ENCODE measurements around the gene FRK. TPM values are rescaled to one million over a fixed set of nuclear protein-coding genes. Genes with fewer than 3 reads are reported as not detected.

FRK gene
- polyA plus RNA-seq, 1 donor from 2014 or later, result 0.04 TPM

- Mint-ChIP-seq H3K4me1 (peaks cover 8 to 18% (median 15%) of the 10 kb centered on the region in 3 donors), H3K4me3 (no peak overlapping the region), H3K27ac (no peak overlapping the region), H3K9me3 (no peaks in the 10 kb centered on the region), H3K27me3 (peaks cover 1% of the 10 kb centered on the region), H3K36me3 (peaks cover 2% of the 10 kb centered on the region)
Observed at GRCh38 chr6:116090251-116090650, 29.6 kb upstream of the FRK start.

DNA sequence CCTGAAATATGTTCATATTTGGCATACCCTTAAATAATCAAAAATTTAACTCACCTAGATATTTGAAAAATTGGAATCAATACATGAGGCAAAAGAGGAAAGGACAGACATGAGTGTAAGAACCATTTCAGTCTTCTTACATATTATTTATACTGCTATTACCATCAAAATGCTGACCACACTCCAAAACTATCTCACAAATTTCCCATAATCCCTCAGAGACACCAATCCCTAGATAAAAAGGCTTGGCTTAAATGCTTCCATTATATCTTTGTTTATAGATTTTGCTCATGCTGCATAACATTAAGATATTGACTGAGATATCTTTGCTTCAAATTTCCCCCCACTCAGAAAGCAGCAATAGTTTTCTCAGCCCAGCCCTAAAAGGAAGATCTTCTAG lies 28.3 kb upstream of the FRK start:
- Mint-ChIP-seq H3K27ac (no peak overlapping the region), H3K27me3 (peaks cover 1% of the 10 kb centered on the region), H3K4me3 (no peak overlapping the region), H3K4me1 (peaks cover 8 to 18% (median 15%) of the 10 kb centered on the region in 3 donors), H3K36me3 (peaks cover 2% of the 10 kb centered on the region), H3K9me3 (no peaks in the 10 kb centered on the region)

DNA sequence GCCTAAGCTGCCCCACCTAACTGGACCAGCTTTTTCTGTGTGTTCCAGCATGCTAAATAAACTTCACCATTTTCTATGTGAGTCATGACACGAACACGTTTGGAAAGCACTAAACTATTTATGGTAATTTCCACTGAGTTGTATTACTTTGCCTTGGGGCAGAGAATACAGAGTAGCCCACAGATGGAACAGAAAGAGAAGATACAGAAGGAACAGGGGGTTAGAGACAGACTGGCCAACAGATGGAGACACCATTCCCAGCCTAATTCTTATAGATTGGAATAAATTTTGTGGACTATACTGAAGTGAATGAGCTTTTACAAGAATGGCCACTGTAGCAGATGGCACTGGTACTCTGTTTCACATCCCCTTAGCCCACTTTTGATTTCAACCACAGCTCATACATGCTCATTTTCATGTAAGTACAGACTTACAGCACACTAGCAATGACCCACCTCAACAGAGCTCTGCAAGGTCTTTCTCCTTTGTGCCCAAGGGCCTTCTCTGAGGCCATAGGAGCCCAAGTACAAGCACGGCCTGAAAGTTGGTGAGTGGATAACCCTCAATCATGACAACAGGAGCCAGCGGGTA lies 26.8 kb upstream of the FRK start:
- H3K27ac Mint-ChIP-seq, result peak overlapping the region in 1 of 3 donors; percentile 57
- H3K27me3 Mint-ChIP-seq, result peaks cover 3% of the 10 kb centered on the region
- peak overlapping the region in 1 of 4 donors; percentile 46 for H3K4me3 Mint-ChIP-seq
- H3K4me1 Mint-ChIP-seq, result peaks cover 8 to 18% (median 15%) of the 10 kb centered on the region in 3 donors
- no peaks in the 10 kb centered on the region for H3K9me3 Mint-ChIP-seq
- no peaks in the 10 kb centered on the region for H3K36me3 Mint-ChIP-seq

GRCh38 chr6:116084284-116084683 lies 23.6 kb upstream of the FRK start:
- no peaks in the 10 kb centered on the region for H3K36me3 Mint-ChIP-seq
- no peaks in the 10 kb centered on the region for H3K9me3 Mint-ChIP-seq
- no peak overlapping the region for H3K4me3 Mint-ChIP-seq
- peaks cover 8 to 12% (median 12%) of the 10 kb centered on the region in 3 donors for H3K4me1 Mint-ChIP-seq
- peaks cover 3% of the 10 kb centered on the region for H3K27me3 Mint-ChIP-seq
- no peak overlapping the region for H3K27ac Mint-ChIP-seq

DNA sequence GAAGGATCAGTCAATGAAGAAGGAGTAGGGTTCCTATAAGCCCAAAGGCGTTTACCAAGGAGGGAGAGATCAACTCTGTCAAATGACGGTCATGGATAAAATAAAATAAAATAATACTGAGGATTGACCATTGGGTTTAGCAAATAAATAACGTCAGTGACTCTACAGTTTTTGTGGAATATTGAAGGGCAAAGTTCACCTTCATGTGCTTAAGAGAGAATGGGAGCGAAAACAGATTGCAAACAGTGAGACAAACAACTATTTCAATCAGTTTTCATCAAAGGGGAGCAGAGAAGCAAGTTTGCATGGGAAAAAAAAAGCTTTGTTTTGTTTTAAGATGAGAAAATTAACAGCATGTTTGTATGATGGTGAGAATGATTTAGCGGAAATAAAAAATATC lies 22.4 kb upstream of the FRK start:
- Mint-ChIP-seq H3K27me3 (peaks cover 3% of the 10 kb centered on the region), H3K4me3 (no peak overlapping the region), H3K4me1 (peaks cover 7 to 8% (median 8%) of the 10 kb centered on the region in 3 donors), H3K9me3 (no peaks in the 10 kb centered on the region), H3K36me3 (no peaks in the 10 kb centered on the region), H3K27ac (no peak overlapping the region)

DNA sequence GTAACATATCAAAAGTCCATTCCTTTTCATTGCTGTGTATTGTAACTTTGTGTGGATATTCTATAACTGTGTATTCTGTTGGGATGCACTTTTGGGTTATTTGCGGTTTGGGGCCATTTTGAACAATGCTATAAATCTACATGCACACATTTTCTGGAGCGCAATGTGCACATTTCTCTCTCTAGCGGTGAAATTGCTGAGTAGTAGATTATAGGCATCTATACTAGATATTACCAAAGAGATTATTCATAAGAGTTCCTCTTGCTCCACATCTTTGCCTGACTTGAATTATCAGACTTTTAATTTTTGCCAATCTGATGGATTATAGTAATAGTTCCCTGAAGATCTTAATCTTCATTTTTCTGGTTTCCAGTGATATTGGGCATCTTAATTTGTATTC lies 18.3 kb upstream of the FRK start:
- no peak overlapping the region for H3K4me3 Mint-ChIP-seq
- H3K27ac Mint-ChIP-seq, result no peak overlapping the region
- no peaks in the 10 kb centered on the region for H3K4me1 Mint-ChIP-seq
- no peaks in the 10 kb centered on the region for H3K36me3 Mint-ChIP-seq
- no peaks in the 10 kb centered on the region for H3K9me3 Mint-ChIP-seq
- peaks cover 2% of the 10 kb centered on the region for H3K27me3 Mint-ChIP-seq

DNA sequence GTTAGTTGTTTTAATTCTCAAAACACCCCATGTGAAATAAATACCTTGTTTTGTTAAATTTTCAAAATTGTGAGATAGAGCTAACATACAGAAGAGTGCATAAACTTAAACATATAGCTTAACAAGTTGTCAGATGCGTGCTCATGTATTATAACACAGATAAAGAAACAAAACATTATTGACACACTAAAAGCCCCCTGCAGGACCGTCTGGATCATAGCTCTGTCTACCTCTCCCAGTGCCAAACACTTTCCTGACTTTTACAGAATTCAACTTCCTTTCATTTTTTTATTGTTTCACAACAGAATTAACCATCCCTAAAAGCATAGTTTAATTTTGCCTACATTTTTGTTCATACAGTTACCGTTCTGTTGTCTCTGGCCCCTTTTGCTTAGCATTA lies 17.8 kb upstream of the FRK start:
- Mint-ChIP-seq H3K4me3 (no peak overlapping the region), H3K9me3 (no peaks in the 10 kb centered on the region), H3K27ac (no peak overlapping the region), H3K36me3 (no peaks in the 10 kb centered on the region), H3K27me3 (peaks cover 2% of the 10 kb centered on the region), H3K4me1 (no peaks in the 10 kb centered on the region)

DNA sequence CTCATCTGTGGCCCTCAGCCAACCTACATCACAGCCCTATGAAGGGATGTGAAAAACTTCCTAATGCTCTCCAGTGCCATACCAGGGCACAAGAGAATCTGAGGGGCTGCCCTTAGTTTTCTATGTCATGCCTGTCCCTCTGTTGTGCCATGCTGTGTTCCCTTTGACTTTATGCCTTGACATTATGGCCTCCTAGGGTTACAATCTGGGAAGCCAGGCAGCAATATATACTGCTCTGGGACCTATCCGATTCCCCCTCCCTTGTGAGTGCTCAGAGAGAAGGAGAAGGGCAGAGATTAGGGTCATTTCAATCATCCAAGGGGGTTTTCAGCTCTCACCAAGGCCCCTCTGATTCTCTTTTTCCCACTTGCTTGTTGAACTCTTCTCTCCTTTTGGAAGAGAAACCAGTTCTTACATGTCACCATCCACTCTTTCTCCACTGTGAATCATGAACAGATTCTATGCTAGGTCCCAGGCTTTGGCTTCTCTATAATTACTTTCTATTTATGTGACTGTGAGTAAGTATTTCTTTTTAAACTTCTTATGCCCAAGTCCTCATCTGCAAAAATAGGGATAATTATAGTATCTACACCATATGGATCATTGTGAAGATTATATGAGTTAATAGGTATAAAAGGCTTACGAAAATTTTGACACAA lies 14.2 kb upstream of the FRK start:
- Mint-ChIP-seq H3K27me3 (no peaks in the 10 kb centered on the region), H3K27ac (no peak overlapping the region), H3K36me3 (no peaks in the 10 kb centered on the region), H3K9me3 (no peaks in the 10 kb centered on the region), H3K4me3 (no peak overlapping the region), H3K4me1 (peaks cover 0 to 3% (median 3%) of the 10 kb centered on the region in 3 donors)

GRCh38 chr6:116073765-116074440 lies 13.2 kb upstream of the FRK start:
- Mint-ChIP-seq H3K4me1 (peaks cover 0 to 3% (median 3%) of the 10 kb centered on the region in 3 donors), H3K27ac (no peak overlapping the region), H3K36me3 (no peaks in the 10 kb centered on the region), H3K4me3 (no peak overlapping the region), H3K9me3 (no peaks in the 10 kb centered on the region), H3K27me3 (no peaks in the 10 kb centered on the region)

GRCh38 chr6:116072368-116072767 lies 11.7 kb upstream of the FRK start:
- no peaks in the 10 kb centered on the region for H3K9me3 Mint-ChIP-seq
- H3K27me3 Mint-ChIP-seq, result no peaks in the 10 kb centered on the region
- no peak overlapping the region for H3K27ac Mint-ChIP-seq
- H3K4me3 Mint-ChIP-seq, result no peak overlapping the region
- peaks cover 0 to 3% (median 3%) of the 10 kb centered on the region in 3 donors for H3K4me1 Mint-ChIP-seq
- H3K36me3 Mint-ChIP-seq, result no peaks in the 10 kb centered on the region

DNA sequence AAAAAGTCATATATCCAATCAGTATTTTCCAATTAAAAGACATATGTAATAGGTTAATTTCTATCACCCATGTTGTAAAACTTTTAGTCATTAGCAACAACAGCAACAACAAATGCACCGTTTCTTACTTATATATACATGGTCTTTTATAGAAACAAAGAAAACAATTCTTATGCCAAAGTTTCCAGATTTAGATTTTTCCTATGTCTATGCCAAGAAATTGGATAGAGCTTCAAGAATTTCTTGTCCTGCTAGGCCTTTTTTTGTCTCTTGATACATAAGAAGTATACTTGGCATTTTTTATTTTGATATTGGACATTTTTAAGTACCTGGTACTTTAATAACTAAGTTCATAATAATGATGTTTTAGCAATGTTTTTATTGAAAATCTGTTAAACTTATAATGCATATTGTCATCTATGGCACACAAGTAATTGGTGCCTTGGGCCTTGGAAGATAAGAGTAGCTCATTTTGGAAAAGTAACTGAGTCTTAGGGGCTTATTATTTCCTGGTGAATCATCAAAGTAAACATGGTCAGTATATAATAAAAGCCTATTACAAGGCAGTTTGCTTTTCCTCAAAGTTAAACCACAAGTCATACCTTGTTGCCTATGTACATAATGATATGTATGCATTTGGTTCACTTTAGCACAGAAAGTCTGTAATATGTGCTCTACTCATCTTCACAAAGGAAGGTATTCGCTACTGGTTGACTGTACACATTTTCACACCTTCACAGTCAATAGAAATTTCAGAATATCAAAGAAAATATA lies 10.1 kb upstream of the FRK start:
- no peaks in the 10 kb centered on the region for H3K36me3 Mint-ChIP-seq
- H3K27me3 Mint-ChIP-seq, result peaks cover 1% of the 10 kb centered on the region
- no peak overlapping the region for H3K4me3 Mint-ChIP-seq
- peaks cover 0 to 3% (median 3%) of the 10 kb centered on the region in 3 donors for H3K4me1 Mint-ChIP-seq
- H3K9me3 Mint-ChIP-seq, result no peaks in the 10 kb centered on the region
- no peak overlapping the region for H3K27ac Mint-ChIP-seq

- Mint-ChIP-seq H3K36me3 (no peaks in the 10 kb centered on the region), H3K4me3 (no peak overlapping the region), H3K27ac (no peak overlapping the region), H3K27me3 (peaks cover 1% of the 10 kb centered on the region), H3K4me1 (peaks cover 0 to 3% (median 3%) of the 10 kb centered on the region in 3 donors), H3K9me3 (no peaks in the 10 kb centered on the region)
Observed at GRCh38 chr6:116070101-116070500, 9.4 kb upstream of the FRK start.

GRCh38 chr6:116066789-116067188 lies 6.1 kb upstream of the FRK start:
- Mint-ChIP-seq H3K36me3 (no peaks in the 10 kb centered on the region), H3K27me3 (peaks cover 1% of the 10 kb centered on the region), H3K4me3 (no peak overlapping the region), H3K27ac (no peak overlapping the region), H3K9me3 (no peaks in the 10 kb centered on the region), H3K4me1 (no peaks in the 10 kb centered on the region)

DNA sequence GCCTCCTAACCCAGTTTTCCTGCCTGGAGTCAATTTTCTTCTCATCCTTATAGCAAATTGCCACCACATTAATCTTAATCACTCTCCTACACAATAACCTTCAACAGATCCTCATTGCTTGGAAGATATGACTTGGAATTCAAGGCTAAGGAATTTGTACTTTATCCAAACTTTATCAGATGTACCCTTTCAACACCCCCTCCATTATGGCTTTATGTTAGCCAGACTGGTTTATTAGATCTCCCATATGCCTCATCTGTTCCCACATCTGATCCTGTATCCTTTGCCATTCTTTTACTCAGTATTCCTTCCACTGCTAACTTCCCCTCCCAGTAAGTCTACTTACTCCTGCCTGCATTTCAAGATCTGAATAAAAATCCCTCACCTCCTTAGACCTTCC lies 4.0 kb upstream of the FRK start:
- H3K27me3 Mint-ChIP-seq, result peaks cover 4% of the 10 kb centered on the region
- H3K4me3 Mint-ChIP-seq, result no peak overlapping the region
- H3K27ac Mint-ChIP-seq, result no peak overlapping the region
- H3K4me1 Mint-ChIP-seq, result peaks cover 4 to 6% (median 6%) of the 10 kb centered on the region in 3 donors
- H3K36me3 Mint-ChIP-seq, result no peaks in the 10 kb centered on the region
- H3K9me3 Mint-ChIP-seq, result no peaks in the 10 kb centered on the region

GRCh38 chr6:116062496-116062895 lies 1.8 kb upstream of the FRK start:
- no peaks in the 10 kb centered on the region for H3K9me3 Mint-ChIP-seq
- no peak overlapping the region for H3K27ac Mint-ChIP-seq
- H3K4me3 Mint-ChIP-seq, result peak overlapping the region in 1 of 4 donors; percentile 12
- no peaks in the 10 kb centered on the region for H3K36me3 Mint-ChIP-seq
- peaks cover 4 to 8% (median 6%) of the 10 kb centered on the region in 3 donors for H3K4me1 Mint-ChIP-seq
- peaks cover 4% of the 10 kb centered on the region for H3K27me3 Mint-ChIP-seq

All from IgD-negative memory B cell (primary cell).